WI38 (cell line): ENCODE results near the gene AAK1.

ENCODE experiments used
- H3K4me3 ChIP-seq: 2 replicates; pipeline ENCODE4 v1.5.1; 2011; ENCODE audit warnings: low read depth, mild to moderate bottlenecking, control low read depth, low read length
- TF ChIP-seq, protein P1 (sequence below): IDR thresholded peaks from 2 replicates; pipeline ENCODE4 v1.5.1; 2012; ENCODE audit warnings: low read depth, mild to moderate bottlenecking, control low read depth, low read length

The AAK1 gene

DNA sequence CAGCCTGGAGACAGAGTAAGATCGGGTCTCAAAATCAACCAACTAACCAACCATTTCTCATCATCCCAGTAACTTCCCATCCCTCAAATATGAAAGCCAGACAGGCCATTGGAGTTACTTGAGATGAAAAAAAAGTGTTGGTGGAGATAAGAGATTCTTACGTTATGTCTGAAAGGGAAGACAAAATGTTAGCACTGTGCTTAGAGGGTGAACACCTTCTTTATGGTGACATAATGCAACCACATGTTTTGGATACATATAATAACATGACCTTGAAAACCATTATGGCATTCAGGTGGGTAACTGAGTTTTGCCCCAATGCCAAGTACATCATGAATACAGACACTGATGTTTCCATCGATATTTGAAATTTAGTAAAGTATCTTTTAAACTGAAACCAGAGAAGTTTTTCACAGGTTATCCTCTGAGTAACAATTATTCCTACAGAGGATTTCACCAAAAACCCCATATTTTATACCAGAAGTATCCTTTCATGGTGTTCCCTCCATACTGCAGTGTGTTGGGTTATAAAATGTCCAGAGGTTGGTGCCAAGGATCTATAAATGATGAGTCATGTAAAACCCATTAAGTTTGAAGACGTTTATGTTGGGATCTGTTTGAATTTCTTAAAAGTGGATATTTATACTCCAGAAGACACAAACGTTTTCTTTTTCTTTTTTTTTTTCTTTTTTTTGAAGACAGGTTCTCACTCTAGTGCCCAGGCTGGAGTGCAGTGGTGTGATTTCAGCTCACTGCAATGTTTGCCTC lies 45.5 kb downstream of the AAK1 start:
- no peak overlapping the region for H3K4me3 ChIP-seq
- TF ChIP-seq, protein P1, sequence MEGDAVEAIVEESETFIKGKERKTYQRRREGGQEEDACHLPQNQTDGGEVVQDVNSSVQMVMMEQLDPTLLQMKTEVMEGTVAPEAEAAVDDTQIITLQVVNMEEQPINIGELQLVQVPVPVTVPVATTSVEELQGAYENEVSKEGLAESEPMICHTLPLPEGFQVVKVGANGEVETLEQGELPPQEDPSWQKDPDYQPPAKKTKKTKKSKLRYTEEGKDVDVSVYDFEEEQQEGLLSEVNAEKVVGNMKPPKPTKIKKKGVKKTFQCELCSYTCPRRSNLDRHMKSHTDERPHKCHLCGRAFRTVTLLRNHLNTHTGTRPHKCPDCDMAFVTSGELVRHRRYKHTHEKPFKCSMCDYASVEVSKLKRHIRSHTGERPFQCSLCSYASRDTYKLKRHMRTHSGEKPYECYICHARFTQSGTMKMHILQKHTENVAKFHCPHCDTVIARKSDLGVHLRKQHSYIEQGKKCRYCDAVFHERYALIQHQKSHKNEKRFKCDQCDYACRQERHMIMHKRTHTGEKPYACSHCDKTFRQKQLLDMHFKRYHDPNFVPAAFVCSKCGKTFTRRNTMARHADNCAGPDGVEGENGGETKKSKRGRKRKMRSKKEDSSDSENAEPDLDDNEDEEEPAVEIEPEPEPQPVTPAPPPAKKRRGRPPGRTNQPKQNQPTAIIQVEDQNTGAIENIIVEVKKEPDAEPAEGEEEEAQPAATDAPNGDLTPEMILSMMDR, result no peak

DNA sequence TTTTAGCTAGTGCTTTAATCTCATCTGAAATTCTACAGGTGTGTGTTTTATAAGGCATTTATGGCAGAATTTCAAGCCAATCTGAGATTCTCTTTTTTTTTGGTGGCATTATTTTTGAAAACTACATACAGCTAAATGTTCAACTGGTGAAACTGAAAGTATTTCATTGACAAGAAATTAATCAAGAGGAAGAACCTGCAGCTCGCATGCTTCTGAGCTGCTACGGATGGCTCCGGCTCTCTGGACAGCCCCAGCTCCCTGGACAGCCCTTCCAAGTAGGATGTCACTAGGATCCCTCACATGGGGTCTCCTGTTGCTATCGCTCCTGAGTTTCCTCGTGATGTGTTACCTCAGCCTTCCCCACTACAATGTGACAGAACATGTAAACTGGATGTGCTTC lies 46.4 kb downstream of the AAK1 start:
- H3K4me3 ChIP-seq, result no peak overlapping the region

DNA sequence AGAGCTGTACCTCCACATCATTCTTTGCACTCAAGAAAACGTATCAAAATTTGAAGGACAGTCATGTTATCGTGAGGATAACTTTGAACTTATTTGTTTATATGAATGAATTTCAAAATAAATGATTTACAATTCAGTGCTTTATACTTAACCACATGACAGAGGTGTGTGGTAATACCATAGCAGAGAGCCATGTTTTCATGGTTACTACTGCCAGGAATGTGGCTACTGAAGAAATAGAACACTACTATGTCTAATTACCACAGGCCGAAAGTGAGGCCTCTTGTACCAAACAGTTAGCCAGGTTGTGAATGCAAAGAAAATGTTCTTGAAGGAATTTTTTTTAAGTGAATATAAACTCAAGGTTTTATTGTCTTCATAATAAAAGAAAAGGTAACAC lies 49.2 kb downstream of the AAK1 start:
- TF ChIP-seq, protein P1, result no peak
- no peak overlapping the region for H3K4me3 ChIP-seq

More for the DNA sequence above, 46.4 kb downstream of the AAK1 start:
- TF ChIP-seq, protein P1, result no peak

DNA sequence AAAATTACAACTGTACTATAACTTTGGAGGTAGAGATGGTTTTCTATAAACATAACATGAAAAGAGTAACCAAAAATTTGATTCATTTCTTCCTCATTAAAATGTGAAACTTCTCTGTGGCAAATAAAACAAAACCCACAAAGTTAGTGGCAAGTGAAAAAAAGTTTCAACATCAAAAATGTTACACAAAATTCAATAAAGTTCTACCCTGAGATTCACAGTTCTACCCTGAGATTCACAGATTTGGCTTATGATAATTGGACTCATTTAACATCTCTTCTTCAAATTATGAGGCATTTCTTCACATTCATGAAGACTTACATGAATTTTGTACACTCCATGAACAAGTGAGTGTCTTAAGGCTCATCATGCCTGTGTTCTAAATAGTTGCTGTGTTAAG lies 51.0 kb downstream of the AAK1 start:
- H3K4me3 ChIP-seq, result no peak overlapping the region
- TF ChIP-seq, protein P1, result no peak

DNA sequence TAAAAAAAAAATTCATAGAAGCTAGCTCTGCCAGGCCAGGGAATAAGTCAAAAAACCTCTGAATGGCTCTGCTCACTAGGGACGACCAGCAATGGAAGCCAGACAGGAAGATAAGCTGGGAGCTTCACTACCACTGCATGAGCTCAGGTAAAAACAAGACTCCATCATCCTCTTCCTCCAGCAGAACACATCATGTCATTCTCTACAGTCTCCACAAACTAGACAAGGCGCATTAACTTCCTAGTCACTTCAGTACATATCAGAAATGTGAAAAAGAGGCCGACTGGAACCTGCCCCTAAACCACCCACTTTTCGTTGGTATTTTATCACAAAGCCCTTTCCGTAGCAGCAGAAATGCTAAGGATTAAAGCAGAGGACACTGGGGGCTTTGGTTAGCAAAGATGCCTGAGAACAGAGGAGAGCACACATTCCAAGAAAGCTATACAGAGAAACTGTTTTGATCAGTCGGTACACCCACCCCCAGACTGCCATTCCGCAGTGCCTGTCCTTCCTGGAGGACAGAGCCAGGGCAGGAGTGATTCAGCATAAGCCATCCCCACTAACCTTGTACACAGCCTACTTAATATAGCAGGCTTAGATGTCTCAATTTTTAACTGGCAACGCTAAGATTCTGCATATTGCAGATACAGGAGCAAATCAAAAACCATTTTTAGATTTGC lies 53.4 kb downstream of the AAK1 start:
- no peak overlapping the region for H3K4me3 ChIP-seq
- TF ChIP-seq, protein P1, result no peak

DNA sequence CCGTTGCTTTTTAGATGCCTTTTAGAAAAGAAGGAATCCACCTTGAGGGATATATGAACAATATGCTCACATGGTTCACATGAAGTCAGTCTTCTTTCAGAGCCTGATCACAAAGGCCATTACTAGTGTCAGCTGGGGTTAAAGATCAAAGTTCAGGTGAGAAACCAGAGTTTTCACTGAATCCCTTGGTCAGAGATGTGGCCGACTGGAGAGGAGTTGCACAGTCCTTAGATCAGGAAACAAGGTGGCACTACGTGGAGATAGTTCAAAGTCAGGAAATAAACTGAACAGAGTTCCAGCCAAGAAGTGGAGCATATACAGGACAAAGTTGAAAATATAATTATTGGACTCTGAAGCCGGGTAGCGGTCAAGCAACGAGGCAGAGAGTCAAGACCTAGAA lies 54.6 kb downstream of the AAK1 start:
- TF ChIP-seq, protein P1, result no peak

DNA sequence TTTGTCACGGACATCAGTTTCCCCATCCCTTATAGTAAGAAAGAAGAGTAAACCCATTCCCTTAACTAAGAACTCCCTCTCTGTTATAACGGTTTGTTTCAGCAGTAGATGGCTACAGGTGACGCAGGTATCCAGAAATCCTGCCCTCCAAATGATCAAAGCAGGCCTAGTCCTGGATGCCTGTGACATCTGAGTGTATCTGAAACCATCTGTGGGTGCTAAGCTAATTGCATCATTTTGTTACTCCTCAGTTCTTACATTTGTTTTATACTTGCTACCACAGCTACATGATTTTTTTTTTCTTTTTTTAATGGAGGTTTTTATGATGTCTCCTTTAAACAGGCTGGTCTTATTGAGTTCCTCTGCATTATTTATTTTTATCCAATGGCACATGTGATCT lies 55.1 kb downstream of the AAK1 start:
- H3K4me3 ChIP-seq, result no peak overlapping the region
- TF ChIP-seq, protein P1, result no peak

More for the DNA sequence above, 54.6 kb downstream of the AAK1 start:
- no peak overlapping the region for H3K4me3 ChIP-seq
